ENCODE results near the gene KSR2. TPM values are rescaled to one million over a fixed set of nuclear protein-coding genes. Genes with fewer than 3 reads are reported as not detected.
"Not testable (repeated sequence)": the region's sequence is repeated elsewhere in the genome, so short reads cannot be mapped to it uniquely, and the experiment has no call there.

Gene KSR2
- total RNA-seq, 4 donors from 2014 or later: under 0.01 to 0.06 (median 0.03) TPM

- intact Hi-C loops (cut with DNase I): loop anchor here (10.0 kb wide), 1 partner anchor 156 kb away; no protein-coding TSS in a partner anchor
- Histone ChIP-seq H3K9me3 (no peaks in the 10 kb centered on the region), H3K27ac (replicated peaks in 1 of 4) (no peak overlapping the region), H3K36me3 (no peaks in the 10 kb centered on the region), H3K4me1 (peaks cover 0 to 7% (median 6%) of the 10 kb centered on the region in 4 donors), H3K4me3 (no peak overlapping the region), H3K27me3 (peaks cover 0 to 43% (median 2%) of the 10 kb centered on the region in 4 donors)
- 61% methylated on average over 8 of the region's 8 CpGs for WGBS
- no peak for DNase-seq (ENCODE audit: extremely low spot score)
- TF ChIP-seq POLR2A (IDR thresholded peaks at IDR 0.05; ENCODE audit: low read depth) (no peak), POLR2AphosphoS5 (IDR thresholded peaks at IDR 0.05) (no peak), EP300 (IDR thresholded peaks at IDR 0.05) (no peak)
- TF ChIP-seq, protein P1, sequence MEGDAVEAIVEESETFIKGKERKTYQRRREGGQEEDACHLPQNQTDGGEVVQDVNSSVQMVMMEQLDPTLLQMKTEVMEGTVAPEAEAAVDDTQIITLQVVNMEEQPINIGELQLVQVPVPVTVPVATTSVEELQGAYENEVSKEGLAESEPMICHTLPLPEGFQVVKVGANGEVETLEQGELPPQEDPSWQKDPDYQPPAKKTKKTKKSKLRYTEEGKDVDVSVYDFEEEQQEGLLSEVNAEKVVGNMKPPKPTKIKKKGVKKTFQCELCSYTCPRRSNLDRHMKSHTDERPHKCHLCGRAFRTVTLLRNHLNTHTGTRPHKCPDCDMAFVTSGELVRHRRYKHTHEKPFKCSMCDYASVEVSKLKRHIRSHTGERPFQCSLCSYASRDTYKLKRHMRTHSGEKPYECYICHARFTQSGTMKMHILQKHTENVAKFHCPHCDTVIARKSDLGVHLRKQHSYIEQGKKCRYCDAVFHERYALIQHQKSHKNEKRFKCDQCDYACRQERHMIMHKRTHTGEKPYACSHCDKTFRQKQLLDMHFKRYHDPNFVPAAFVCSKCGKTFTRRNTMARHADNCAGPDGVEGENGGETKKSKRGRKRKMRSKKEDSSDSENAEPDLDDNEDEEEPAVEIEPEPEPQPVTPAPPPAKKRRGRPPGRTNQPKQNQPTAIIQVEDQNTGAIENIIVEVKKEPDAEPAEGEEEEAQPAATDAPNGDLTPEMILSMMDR (IDR thresholded peaks at IDR 0.05): no peak
Observed at GRCh38 chr12:117878605-117879004, 90.2 kb downstream of the KSR2 start.

DNA sequence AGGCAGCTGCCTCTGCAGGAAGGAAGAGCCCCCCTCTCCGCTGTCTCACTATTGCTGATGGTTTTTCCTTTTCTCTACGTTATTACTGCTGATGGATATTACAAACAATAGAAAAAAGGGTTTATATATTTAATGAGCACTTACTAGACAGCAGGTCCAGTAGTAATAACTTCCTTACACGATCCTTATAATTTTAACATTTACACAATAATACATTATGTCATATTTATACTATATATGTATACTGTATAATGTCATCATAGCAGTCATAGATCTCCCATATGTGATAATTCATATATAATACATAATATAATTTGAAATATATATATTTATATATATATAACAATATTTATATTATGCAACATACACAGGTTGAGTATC is 92.4 kb downstream of the KSR2 start:
- no peak for TF ChIP-seq POLR2A (IDR thresholded peaks at IDR 0.05; ENCODE audit: low read depth)
- TF ChIP-seq, protein P1 (IDR thresholded peaks at IDR 0.05): no peak
- TF ChIP-seq EP300 (IDR thresholded peaks at IDR 0.05): no peak
- no peak for TF ChIP-seq POLR2AphosphoS5 (IDR thresholded peaks at IDR 0.05)
- 60% methylated on average over 3 of the region's 3 CpGs for WGBS
- intact Hi-C loops (cut with DNase I): loop anchor here (10.0 kb wide), 1 partner anchor 158 kb away; no protein-coding TSS in a partner anchor

DNA sequence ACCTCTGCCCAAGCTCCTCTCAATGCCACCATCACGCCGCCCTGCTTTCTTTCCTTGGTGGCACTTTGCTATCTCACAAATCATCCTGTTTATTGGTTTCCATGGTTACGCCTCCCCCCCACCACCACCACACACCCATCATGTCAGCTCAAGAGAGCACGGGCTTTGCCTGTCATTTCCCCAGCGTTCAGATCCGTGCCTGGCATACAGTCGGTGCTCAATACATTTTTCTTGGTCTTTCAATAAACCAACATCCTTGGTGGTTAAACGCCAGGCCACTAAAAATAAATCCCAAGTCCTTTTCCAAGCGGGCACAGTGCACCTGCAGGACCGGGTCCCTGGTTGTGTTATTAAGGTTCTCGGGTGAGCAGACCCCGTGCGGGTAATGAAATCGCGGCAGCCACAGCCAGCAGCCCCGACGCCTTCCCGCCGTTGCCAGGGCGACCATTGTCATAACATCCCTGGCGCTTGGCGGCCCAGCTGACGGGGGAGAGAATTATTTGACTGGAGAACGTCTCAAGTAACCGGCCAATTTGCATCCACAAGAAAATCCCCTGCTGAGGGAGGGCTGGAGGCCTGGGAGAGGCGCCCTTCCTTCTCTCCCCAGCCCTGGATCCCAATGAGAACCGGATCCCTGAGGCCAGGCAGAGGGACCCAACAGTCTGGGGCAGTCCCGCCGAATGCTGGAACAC is 92.9 kb downstream of the KSR2 start:
- Histone ChIP-seq H3K4me1 (peaks cover 0 to 9% (median 7%) of the 10 kb centered on the region in 4 donors), H3K9me3 (no peaks in the 10 kb centered on the region), H3K36me3 (no peaks in the 10 kb centered on the region), H3K27ac (replicated peaks in 1 of 4) (no peak overlapping the region), H3K27me3 (peaks cover 0 to 40% (median 0%) of the 10 kb centered on the region in 4 donors), H3K4me3 (no peak overlapping the region)
- TF ChIP-seq EP300 (IDR thresholded peaks at IDR 0.05): no peak
- TF ChIP-seq POLR2AphosphoS5 (IDR thresholded peaks at IDR 0.05): no peak
- TF ChIP-seq, protein P1 (IDR thresholded peaks at IDR 0.05): no peak
- no peak for TF ChIP-seq POLR2A (IDR thresholded peaks at IDR 0.05; ENCODE audit: low read depth)
- intact Hi-C loops (cut with DNase I): loop anchor here (10.0 kb wide), 1 partner anchor 159 kb away; no protein-coding TSS in a partner anchor
- DNase-seq (ENCODE audit: extremely low spot score): no peak
- WGBS: 23% methylated on average over 29 of the region's 29 CpGs

More for the DNA sequence above, 92.4 kb downstream of the KSR2 start:
- Histone ChIP-seq H3K4me1 (peaks cover 0 to 9% (median 7%) of the 10 kb centered on the region in 4 donors), H3K27ac (replicated peaks in 1 of 4) (no peak overlapping the region), H3K4me3 (no peak overlapping the region), H3K36me3 (no peaks in the 10 kb centered on the region), H3K9me3 (no peaks in the 10 kb centered on the region), H3K27me3 (peaks cover 0 to 43% (median 2%) of the 10 kb centered on the region in 4 donors)
- no peak for DNase-seq (ENCODE audit: extremely low spot score)

- H3K27me3 ChIP-seq: peaks cover 0 to 36% (median 0%) of the 10 kb centered on the region in 4 donors
- no peak overlapping the region for H3K4me3 ChIP-seq
- 30% methylated on average over 19 of the region's 19 CpGs for WGBS
- TF ChIP-seq, protein P1 (IDR thresholded peaks at IDR 0.05): peak; percentile 81 to 96 (median 83)
- no peak for TF ChIP-seq POLR2A (IDR thresholded peaks at IDR 0.05; ENCODE audit: low read depth)
- no peak for TF ChIP-seq EP300 (IDR thresholded peaks at IDR 0.05)
- TF ChIP-seq POLR2AphosphoS5 (IDR thresholded peaks at IDR 0.05): peak in 1 of 2 donors; percentile 25
- no peaks in the 10 kb centered on the region for H3K36me3 ChIP-seq
- DNase-seq (ENCODE audit: extremely low spot score): no peak
- peaks cover 0 to 9% (median 7%) of the 10 kb centered on the region in 4 donors for H3K4me1 ChIP-seq
- H3K27ac ChIP-seq (replicated peaks in 1 of 4): no peak overlapping the region
- intact Hi-C loops (cut with DNase I): loop anchor here (10.0 kb wide), 1 partner anchor 160 kb away; no protein-coding TSS in a partner anchor
- no peaks in the 10 kb centered on the region for H3K9me3 ChIP-seq
Observed at GRCh38 chr12:117874842-117875434, 93.9 kb downstream of the KSR2 start.

- intact Hi-C loops (cut with DNase I): loop anchor here (10.0 kb wide), 1 partner anchor 161 kb away; no protein-coding TSS in a partner anchor
- WGBS: 89% methylated on average over 3 of the region's 3 CpGs
- not testable (repeated sequence) for H3K27ac ChIP-seq (replicated peaks in 1 of 4); H3K4me1 ChIP-seq; H3K36me3 ChIP-seq; H3K4me3 ChIP-seq; H3K9me3 ChIP-seq; DNase-seq (ENCODE audit: extremely low spot score)
- H3K27me3 ChIP-seq: peaks cover 0 to 30% (median 0%) of the 10 kb centered on the region in 4 donors
Observed at GRCh38 chr12:117874198-117874597, 94.6 kb downstream of the KSR2 start.
